ENCODE results near the gene CYP11A1.

DNA sequence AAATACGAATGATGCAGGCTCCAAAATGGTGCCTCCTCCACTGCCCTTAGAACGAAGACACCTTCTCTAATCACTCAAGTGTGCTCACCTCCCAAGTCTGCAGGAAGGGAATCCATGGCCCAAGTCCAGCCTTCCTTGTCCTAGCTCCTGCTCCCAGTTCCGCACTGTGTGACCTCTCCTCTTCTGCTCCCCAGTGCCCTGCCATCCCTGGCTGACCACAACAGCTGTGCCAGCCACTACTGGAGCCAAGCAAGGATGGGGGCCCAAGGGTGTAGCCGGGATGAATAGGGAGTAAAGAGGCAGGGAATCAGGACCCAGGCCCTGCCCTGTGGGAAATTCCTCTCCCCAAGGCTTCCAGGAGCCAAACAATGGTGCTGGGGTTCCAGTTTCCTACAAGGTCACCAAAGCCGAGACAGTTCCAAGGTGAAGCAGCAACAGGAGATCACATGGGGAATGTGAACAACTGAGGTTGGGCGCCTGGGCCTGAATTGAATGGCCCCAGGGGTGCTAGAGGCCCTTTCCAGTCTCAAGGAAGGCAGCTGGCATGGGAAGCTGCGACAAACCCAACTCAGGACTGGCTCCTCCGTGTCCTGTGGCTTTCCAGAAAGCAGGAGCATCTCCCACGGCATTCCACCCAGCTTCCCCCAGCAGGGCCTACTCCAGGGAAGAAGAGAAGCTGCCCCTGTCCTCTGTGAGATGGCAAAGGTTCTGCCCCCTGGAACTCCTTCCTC is 46.1 kb upstream of the CYP11A1 start:
- TF ChIP-seq, protein P1, sequence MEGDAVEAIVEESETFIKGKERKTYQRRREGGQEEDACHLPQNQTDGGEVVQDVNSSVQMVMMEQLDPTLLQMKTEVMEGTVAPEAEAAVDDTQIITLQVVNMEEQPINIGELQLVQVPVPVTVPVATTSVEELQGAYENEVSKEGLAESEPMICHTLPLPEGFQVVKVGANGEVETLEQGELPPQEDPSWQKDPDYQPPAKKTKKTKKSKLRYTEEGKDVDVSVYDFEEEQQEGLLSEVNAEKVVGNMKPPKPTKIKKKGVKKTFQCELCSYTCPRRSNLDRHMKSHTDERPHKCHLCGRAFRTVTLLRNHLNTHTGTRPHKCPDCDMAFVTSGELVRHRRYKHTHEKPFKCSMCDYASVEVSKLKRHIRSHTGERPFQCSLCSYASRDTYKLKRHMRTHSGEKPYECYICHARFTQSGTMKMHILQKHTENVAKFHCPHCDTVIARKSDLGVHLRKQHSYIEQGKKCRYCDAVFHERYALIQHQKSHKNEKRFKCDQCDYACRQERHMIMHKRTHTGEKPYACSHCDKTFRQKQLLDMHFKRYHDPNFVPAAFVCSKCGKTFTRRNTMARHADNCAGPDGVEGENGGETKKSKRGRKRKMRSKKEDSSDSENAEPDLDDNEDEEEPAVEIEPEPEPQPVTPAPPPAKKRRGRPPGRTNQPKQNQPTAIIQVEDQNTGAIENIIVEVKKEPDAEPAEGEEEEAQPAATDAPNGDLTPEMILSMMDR (IDR thresholded peaks at IDR 0.05): no peak
- TF ChIP-seq POLR2AphosphoS5 (IDR thresholded peaks at IDR 0.05): no peak
- TF ChIP-seq EP300 (IDR thresholded peaks at IDR 0.05): no peak
- no peak for TF ChIP-seq POLR2A (IDR thresholded peaks at IDR 0.05)

All from suprapubic skin (tissue), 4 donors.